ENCODE results near the gene C1orf198.

- TF ChIP-seq, protein P1, sequence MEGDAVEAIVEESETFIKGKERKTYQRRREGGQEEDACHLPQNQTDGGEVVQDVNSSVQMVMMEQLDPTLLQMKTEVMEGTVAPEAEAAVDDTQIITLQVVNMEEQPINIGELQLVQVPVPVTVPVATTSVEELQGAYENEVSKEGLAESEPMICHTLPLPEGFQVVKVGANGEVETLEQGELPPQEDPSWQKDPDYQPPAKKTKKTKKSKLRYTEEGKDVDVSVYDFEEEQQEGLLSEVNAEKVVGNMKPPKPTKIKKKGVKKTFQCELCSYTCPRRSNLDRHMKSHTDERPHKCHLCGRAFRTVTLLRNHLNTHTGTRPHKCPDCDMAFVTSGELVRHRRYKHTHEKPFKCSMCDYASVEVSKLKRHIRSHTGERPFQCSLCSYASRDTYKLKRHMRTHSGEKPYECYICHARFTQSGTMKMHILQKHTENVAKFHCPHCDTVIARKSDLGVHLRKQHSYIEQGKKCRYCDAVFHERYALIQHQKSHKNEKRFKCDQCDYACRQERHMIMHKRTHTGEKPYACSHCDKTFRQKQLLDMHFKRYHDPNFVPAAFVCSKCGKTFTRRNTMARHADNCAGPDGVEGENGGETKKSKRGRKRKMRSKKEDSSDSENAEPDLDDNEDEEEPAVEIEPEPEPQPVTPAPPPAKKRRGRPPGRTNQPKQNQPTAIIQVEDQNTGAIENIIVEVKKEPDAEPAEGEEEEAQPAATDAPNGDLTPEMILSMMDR (IDR thresholded peaks at IDR 0.05 in 2 of 3, conservative IDR thresholded peaks at IDR 0.05 in 1 of 3; ENCODE audit: borderline replicate concordance in 1 of 3, insufficient read depth in 1 of 3, low read depth in 2 of 3, low read length in 2 of 3), result no peak
- TF ChIP-seq RAD21 (IDR thresholded peaks at IDR 0.05; ENCODE audit: low read depth) (no peak), YY1 (IDR thresholded peaks at IDR 0.05; ENCODE audit: extremely low read depth, insufficient replicate concordance, low read depth, low read length) (no peak), SP1 (IDR thresholded peaks at IDR 0.05; ENCODE audit: low read depth) (no peak), SIN3A (IDR thresholded peaks at IDR 0.05; ENCODE audit: low read depth) (no peak), POLR2AphosphoS5 (IDR thresholded peaks at IDR 0.05; ENCODE audit: low read depth, low read length) (no peak), POLR2A (IDR thresholded peaks at IDR 0.05; ENCODE audit: borderline replicate concordance, extremely low read depth, insufficient read depth, insufficient read length) (no peak), REST (IDR thresholded peaks at IDR 0.05; ENCODE audit: low read depth) (no peak), EZH2 (IDR thresholded peaks at IDR 0.05) (no peak), ELF1 (IDR thresholded peaks at IDR 0.05; ENCODE audit: borderline replicate concordance, low read depth) (no peak)
Observed at GRCh38 chr1:230879778-230880177, 11.5 kb upstream of the C1orf198 start.

Data from HCT116 (cell line).